Adipocyte (in vitro differentiated cells): ENCODE measurements around the gene SLC6A14.

Experiments
- DNase-seq: peaks from one replicate; pipeline ENCODE4 v3.0.0-alpha.2; 2015; ENCODE audit warnings: low read depth
- H3K27me3 ChIP-seq: replicated peaks from 2 replicates; pipeline ENCODE4 v1.7.0; 2013; ENCODE audit warnings: mild to moderate bottlenecking, low read length, moderate library complexity; ENCODE audit not compliant: control insufficient read depth, insufficient read depth
- H3K36me3 ChIP-seq: 2 replicates; pipeline ENCODE4 v1.7.0; 2013; ENCODE audit warnings: low read length, mild to moderate bottlenecking, moderate library complexity; ENCODE audit not compliant: control insufficient read depth, insufficient read depth, severe bottlenecking
- H3K4me1 ChIP-seq: 2 replicates; pipeline ENCODE4 v1.7.0; 2013; ENCODE audit warnings: mild to moderate bottlenecking, low read length, moderate library complexity; ENCODE audit not compliant: control insufficient read depth, insufficient read depth
- H3K4me3 ChIP-seq: 2 replicates; pipeline ENCODE4 v1.7.0; 2013; ENCODE audit warnings: mild to moderate bottlenecking, low read length, moderate library complexity
- H3K9ac ChIP-seq: 2 replicates; pipeline ENCODE4 v1.7.0; 2013; ENCODE audit warnings: mild to moderate bottlenecking, low read length, moderate library complexity
- H3K9me3 ChIP-seq: 2 replicates; pipeline ENCODE4 v1.7.0; 2013; ENCODE audit warnings: mild to moderate bottlenecking, low read length, moderate library complexity; ENCODE audit not compliant: control insufficient read depth

SLC6A14 gene, protein sequence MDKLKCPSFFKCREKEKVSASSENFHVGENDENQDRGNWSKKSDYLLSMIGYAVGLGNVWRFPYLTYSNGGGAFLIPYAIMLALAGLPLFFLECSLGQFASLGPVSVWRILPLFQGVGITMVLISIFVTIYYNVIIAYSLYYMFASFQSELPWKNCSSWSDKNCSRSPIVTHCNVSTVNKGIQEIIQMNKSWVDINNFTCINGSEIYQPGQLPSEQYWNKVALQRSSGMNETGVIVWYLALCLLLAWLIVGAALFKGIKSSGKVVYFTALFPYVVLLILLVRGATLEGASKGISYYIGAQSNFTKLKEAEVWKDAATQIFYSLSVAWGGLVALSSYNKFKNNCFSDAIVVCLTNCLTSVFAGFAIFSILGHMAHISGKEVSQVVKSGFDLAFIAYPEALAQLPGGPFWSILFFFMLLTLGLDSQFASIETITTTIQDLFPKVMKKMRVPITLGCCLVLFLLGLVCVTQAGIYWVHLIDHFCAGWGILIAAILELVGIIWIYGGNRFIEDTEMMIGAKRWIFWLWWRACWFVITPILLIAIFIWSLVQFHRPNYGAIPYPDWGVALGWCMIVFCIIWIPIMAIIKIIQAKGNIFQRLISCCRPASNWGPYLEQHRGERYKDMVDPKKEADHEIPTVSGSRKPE

DNA sequence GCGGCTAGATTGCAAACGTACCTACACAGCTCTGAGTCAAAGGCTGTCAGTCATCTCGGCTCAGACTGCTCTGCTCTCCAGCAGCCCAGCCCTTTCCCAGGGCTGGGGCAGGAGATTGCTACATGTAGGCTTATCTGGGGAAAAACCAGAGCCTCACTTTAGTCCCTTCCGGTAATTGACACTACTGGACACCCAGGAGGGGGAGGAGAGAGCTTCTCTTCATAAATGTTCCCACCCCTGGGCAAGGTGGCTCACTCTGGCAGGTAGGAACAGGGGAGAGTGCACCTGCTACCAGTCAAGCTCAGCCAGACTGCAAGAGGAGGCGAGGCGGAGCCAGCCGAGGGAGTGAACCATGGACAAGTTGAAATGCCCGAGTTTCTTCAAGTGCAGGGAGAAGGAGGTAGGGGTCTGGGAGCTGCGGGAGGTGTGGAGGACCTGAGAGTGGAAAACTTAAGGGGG is at the start of gene SLC6A14:
TSS of gene SLC6A14 (plus strand) at position 249 of the 459 bp plus-strand sequence. CDS start at position 353, 104 bp downstream.
- DNase-seq = no peak
- no peaks in the 10 kb centered on the region for H3K4me1 ChIP-seq
- H3K27me3 ChIP-seq = peaks cover 7% of the 10 kb centered on the region

DNA sequence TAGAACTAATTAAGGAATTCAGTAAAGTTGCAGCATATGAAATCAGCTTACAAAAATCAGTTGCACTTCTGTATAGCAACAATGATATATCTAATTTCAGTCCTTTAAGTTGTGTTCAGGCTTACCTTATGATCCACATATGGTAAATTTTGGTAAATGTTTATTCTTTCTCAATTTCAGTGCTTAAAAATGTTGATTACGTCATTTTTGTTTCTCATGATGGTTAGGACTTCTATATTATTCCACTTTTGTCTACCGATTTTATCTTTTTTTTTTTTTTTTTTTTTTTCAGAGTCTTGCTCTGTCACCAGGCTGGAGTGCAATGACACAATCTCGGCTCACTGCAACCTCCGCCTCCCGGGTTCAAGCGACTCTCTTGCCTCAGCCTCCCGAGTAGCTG is 40.7 kb upstream of the SLC6A14 start:
- H3K36me3 ChIP-seq = no peaks in the 10 kb centered on the region
- no peak overlapping the region for H3K4me3 ChIP-seq
- no peaks in the 10 kb centered on the region for H3K4me1 ChIP-seq
- H3K27me3 ChIP-seq = no peaks in the 10 kb centered on the region
- H3K9me3 ChIP-seq = no peaks in the 10 kb centered on the region
- H3K9ac ChIP-seq = no peak overlapping the region
- no peak for DNase-seq

More for the DNA sequence above, at the start of gene SLC6A14:
- no peaks in the 10 kb centered on the region for H3K9me3 ChIP-seq
- H3K9ac ChIP-seq = no peak within 1 kb of the TSS
- no peak within 1 kb of the TSS for H3K4me3 ChIP-seq
- no peaks in the 10 kb centered on the region for H3K36me3 ChIP-seq

DNA sequence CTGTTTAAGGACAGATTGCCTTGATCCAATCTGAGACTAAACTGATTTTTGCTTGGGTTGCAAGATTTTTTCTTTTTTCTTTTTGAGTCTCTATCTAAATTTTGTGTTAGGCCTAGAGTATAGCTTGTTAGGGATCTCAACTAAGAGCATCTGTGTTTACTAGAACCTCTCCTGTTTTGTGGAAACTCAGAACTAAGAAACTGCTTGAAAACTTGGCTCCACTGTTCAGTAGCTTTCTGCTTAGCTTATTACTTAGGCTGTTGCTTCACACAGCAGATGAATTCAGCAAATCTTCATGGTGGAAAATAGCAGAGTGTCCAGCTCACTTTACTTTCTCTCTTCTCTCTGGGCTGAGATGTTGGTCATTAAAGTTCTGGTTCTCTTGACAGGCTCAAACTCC is 36.7 kb upstream of the SLC6A14 start:
- Histone ChIP-seq H3K27me3 (no peaks in the 10 kb centered on the region), H3K36me3 (no peaks in the 10 kb centered on the region), H3K9me3 (no peaks in the 10 kb centered on the region), H3K9ac (no peak overlapping the region), H3K4me3 (no peak overlapping the region), H3K4me1 (no peaks in the 10 kb centered on the region)
- DNase-seq = no peak

DNA sequence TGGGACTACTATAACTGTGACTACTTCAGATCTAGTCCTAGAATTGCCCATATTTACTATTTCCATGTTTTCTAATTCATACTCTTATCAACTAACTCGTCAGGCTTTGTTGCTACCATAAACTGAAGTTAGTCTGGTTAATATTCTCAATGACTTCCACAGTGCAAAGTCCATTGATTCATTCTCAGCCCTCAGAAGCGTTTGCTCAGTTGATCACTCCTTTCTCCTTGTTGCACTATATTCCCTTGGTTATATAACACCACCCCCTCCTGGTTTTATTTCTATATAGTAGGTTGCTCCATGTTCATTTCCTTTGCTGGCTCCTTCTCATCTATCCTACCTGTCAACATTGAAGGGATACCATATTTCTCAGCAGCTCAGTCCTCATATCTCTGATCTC is 27.2 kb upstream of the SLC6A14 start:
- H3K4me3 ChIP-seq = no peak overlapping the region
- H3K4me1 ChIP-seq = no peaks in the 10 kb centered on the region
- peaks cover 2% of the 10 kb centered on the region for H3K27me3 ChIP-seq
- no peaks in the 10 kb centered on the region for H3K36me3 ChIP-seq
- H3K9ac ChIP-seq = no peak overlapping the region
- H3K9me3 ChIP-seq = no peaks in the 10 kb centered on the region
- no peak for DNase-seq

DNA sequence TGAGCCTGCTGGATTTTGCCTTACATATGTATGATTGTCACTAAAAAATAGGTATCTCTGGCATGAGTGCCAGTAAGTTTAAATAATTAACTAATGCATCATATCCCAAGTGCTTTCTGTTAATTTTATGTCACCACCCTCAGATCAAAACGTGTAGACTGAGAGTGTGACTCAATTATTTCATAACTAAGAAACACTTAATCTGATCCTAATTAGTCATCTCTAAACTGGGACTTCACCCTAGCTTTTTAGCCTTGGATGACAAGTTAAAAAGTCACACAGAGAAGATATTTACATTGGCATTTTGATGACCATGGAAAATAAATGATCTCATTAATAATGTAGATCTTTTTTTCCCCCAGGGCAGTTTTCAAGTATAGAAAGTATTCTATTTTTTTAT is 23.1 kb upstream of the SLC6A14 start:
- no peaks in the 10 kb centered on the region for H3K36me3 ChIP-seq
- no peak overlapping the region for H3K9ac ChIP-seq
- DNase-seq = no peak
- no peaks in the 10 kb centered on the region for H3K4me1 ChIP-seq
- H3K4me3 ChIP-seq = no peak overlapping the region
- H3K9me3 ChIP-seq = no peaks in the 10 kb centered on the region
- peaks cover 2% of the 10 kb centered on the region for H3K27me3 ChIP-seq

DNA sequence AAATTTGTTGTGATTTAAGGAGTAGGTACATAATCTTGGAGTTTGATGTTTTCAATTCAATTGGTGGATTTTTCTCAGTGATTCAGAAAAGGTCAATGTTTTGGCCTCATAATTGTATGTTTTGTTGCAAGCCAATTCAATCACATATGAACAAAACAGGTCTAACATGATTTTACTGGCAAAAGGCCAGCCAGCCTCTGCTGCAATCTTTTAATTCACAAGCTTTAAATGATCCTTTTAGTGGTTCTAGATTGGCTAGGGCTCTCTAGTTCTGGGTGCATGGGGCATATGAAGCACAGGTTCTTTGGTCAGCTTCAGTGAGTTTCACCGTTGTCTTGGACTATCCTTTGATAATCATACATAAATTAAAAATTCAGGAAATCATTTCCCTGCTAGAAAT is 19.2 kb upstream of the SLC6A14 start:
- Histone ChIP-seq H3K9me3 (no peaks in the 10 kb centered on the region), H3K27me3 (peaks cover 2% of the 10 kb centered on the region), H3K9ac (no peak overlapping the region), H3K4me1 (no peaks in the 10 kb centered on the region), H3K36me3 (no peaks in the 10 kb centered on the region), H3K4me3 (no peak overlapping the region)
- DNase-seq = no peak

DNA sequence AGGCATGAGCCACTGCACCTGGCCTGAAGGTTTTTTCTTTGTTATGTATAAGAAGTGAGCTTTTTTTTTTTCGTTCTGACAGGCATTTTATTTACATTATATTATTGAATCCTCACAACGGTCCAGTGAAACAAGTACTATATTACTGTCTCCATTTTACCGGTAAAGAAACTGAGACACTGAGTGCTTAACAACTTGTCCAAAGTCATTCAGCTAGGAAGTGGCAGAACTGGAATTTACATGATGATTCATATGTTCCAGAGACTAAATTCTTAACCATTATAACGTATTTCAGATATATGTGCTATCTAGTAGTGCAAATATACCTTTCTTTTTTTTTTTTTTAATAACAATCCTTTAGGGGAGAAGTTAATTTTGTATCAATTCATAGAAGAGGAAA is 18.4 kb upstream of the SLC6A14 start:
- no peaks in the 10 kb centered on the region for H3K36me3 ChIP-seq
- H3K9ac ChIP-seq = no peak overlapping the region
- H3K27me3 ChIP-seq = peaks cover 2% of the 10 kb centered on the region

DNA sequence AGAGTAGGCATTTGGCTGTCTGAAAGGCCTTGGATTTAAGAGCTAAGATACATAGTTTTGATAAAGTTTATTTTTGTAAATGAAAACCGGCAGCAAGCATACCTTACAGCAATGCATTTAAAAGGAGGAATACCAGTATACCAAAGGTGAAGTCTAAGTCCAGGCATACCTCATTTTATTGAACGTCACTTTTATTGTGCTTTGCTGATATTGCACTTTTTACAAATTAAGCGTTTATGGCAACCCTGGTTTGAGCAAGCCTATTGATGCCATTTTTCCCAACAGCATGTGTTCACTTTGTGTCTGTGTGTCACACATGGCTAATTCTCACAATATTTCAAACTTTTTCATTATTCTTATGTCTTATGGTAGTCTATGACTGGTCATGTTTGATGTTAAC is 8.4 kb upstream of the SLC6A14 start:
- peaks cover 3% of the 10 kb centered on the region for H3K9me3 ChIP-seq
- DNase-seq = no peak
- no peak overlapping the region for H3K9ac ChIP-seq
- H3K36me3 ChIP-seq = no peaks in the 10 kb centered on the region
- H3K4me1 ChIP-seq = no peaks in the 10 kb centered on the region
- no peak overlapping the region for H3K4me3 ChIP-seq
- H3K27me3 ChIP-seq = no peaks in the 10 kb centered on the region

More for the DNA sequence above, 18.4 kb upstream of the SLC6A14 start:
- H3K9me3 ChIP-seq = no peaks in the 10 kb centered on the region
- no peaks in the 10 kb centered on the region for H3K4me1 ChIP-seq
- no peak for DNase-seq
- H3K4me3 ChIP-seq = no peak overlapping the region

DNA sequence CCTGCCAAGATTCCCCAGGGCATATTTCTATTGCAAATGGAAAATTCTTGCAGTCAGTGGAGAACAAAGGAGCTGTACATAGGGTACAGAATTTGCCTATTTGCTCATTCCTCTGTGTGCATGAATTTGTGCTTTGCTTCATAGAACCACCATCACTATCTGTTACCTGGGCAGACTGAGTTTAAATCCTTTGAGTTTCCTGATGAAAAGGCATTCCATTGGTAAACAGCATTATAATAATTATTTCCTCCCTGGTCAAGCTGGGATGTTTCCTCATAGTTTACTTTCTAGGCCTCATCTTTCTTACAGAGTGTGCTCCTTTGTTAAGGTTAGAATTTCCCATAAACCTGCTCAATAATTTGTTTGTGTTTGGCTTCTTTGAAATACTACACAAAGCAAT is 809 bp upstream of the SLC6A14 start:
- peaks cover 7% of the 10 kb centered on the region for H3K27me3 ChIP-seq
- DNase-seq = no peak
- no peaks in the 10 kb centered on the region for H3K36me3 ChIP-seq
- no peak overlapping the region for H3K4me3 ChIP-seq
- H3K9me3 ChIP-seq = no peaks in the 10 kb centered on the region
- H3K4me1 ChIP-seq = no peaks in the 10 kb centered on the region
- no peak overlapping the region for H3K9ac ChIP-seq

DNA sequence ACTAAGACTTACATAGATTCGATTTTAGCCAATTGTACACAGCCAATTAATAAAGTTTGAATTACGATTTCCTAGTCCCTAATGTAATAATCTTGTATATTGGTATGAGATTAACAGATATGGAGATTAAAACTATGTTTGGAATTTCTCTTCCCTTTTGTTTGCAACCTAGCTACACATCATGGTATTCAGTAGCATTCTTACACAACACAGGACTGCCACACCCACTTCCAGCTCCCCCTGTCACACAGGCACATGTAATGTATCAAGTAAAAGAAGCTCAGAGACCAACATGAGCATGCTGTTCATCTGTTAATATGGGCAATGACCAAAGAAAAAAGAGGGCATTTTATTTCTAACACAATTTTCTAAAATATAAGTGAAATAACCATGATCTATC is 12.8 kb downstream of the SLC6A14 start:
- H3K4me1 ChIP-seq = no peaks in the 10 kb centered on the region
- no peaks in the 10 kb centered on the region for H3K9me3 ChIP-seq
- no peak for DNase-seq
- no peaks in the 10 kb centered on the region for H3K36me3 ChIP-seq
- no peak overlapping the region for H3K4me3 ChIP-seq
- H3K27me3 ChIP-seq = no peaks in the 10 kb centered on the region
- no peak overlapping the region for H3K9ac ChIP-seq

DNA sequence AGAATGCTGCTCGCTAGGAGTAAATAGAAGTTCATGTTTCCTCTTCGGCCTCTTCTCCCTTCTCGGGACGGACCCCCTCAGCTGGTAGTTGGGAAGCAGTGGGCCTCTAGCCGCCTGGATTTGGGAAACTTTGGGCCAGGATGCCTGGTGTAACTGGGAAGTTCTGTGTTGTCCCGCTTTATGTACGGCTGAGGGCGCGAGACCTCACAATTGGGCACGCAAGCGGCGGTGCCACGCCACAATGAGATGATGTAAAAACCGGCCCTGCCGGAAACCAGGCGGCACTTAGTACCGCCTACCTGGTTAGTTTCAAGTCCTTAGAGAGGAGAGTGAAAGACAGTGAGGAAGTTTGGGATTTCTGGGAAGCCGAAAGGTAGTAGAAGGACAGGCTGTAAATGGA is 26.4 kb downstream of the SLC6A14 start, which contains the start of gene CT83:
TSS of gene CT83 (minus strand) at position 155 of the 400 bp plus-strand sequence. CDS start at position 35, 120 bp downstream.
- Histone ChIP-seq H3K9ac (no peak within 1 kb of the TSS), H3K9me3 (no peaks in the 10 kb centered on the region), H3K4me1 (no peaks in the 10 kb centered on the region), H3K36me3 (no peaks in the 10 kb centered on the region), H3K4me3 (no peak within 1 kb of the TSS), H3K27me3 (no peaks in the 10 kb centered on the region)
- no peak for DNase-seq
